ENCODE results near the gene RYR2.
"Not testable (repeated sequence)": the region's sequence is repeated elsewhere in the genome, so short reads cannot be mapped to it uniquely, and the experiment has no call there.

Gene RYR2

GRCh38 chr1:237838320-237838719 lies 796.3 kb downstream of the RYR2 start:
- H3K9me3 ChIP-seq (ENCODE audit: control insufficient read depth, insufficient read depth, low read length) = no peaks in the 10 kb centered on the region
- H3K4me3 ChIP-seq (ENCODE audit: low read length) = no peak overlapping the region
- H3K27ac ChIP-seq (ENCODE audit: low read length) = no peak overlapping the region
- no peaks in the 10 kb centered on the region for H3K36me3 ChIP-seq (ENCODE audit: control insufficient read depth, insufficient read depth, low read length)
- no peaks in the 10 kb centered on the region for H3K27me3 ChIP-seq (ENCODE audit: control insufficient read depth, insufficient read depth, low read length)
- no peaks in the 10 kb centered on the region for H3K4me1 ChIP-seq (ENCODE audit: control insufficient read depth, insufficient read depth, low read length)
- DNase-seq (ENCODE audit: low read depth, low spot score) = no peak
- WGBS (ENCODE audit: insufficient coverage, insufficient read length) = no CpG with 5 or more reads among the region's 3 CpGs

DNA sequence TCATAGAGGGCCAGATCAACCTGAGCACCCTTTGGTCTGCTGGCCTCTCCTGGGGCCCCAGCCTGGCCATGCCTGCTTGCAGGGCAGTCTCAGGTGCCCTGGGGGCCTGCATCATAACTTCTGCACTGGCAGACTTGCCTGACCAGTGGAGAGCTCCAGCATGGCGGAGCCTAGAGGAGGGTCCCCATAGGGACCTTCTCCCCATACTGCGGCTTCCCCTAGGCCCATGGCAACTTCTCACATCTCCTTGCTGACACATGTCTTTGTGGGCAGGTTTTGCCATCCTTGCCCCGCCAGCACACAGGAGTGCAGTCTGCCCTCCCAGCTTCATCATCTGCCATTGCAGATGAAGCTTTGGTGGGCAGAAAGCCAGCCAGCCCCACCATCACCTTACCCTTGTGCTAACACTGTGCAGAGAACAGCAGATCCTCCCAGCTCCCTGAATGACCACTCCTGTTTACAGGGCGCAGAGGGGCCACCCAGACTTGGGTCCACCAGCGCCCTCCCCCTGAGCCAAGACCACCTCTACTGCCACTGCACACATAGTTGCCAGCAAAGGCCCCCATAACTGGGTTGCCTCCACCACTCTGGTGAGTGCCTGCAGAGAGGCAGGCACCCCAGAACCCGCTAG lies 797.0 kb downstream of the RYR2 start:
- no CpG with 5 or more reads among the region's 6 CpGs for whole genome bisulfite sequencing (ENCODE audit: insufficient coverage, insufficient read length)
- no peaks in the 10 kb centered on the region for H3K27me3 ChIP-seq (ENCODE audit: control insufficient read depth, insufficient read depth, low read length)
- no peak overlapping the region for H3K27ac ChIP-seq (ENCODE audit: low read length)
- no peaks in the 10 kb centered on the region for H3K9me3 ChIP-seq (ENCODE audit: control insufficient read depth, insufficient read depth, low read length)
- DNase-seq (ENCODE audit: low read depth, low spot score) = no peak
- H3K36me3 ChIP-seq (ENCODE audit: control insufficient read depth, insufficient read depth, low read length) = no peaks in the 10 kb centered on the region
- no peak overlapping the region for H3K4me3 ChIP-seq (ENCODE audit: low read length)
- H3K4me1 ChIP-seq (ENCODE audit: control insufficient read depth, insufficient read depth, low read length) = no peaks in the 10 kb centered on the region

GRCh38 chr1:237841485-237841884 lies 799.5 kb downstream of the RYR2 start:
- H3K36me3 ChIP-seq (ENCODE audit: control insufficient read depth, insufficient read depth, low read length) = no peaks in the 10 kb centered on the region
- H3K27me3 ChIP-seq (ENCODE audit: control insufficient read depth, insufficient read depth, low read length) = no peaks in the 10 kb centered on the region
- DNase-seq (ENCODE audit: low read depth, low spot score) = no peak
- H3K4me1 ChIP-seq (ENCODE audit: control insufficient read depth, insufficient read depth, low read length) = no peaks in the 10 kb centered on the region
- no peaks in the 10 kb centered on the region for H3K9me3 ChIP-seq (ENCODE audit: control insufficient read depth, insufficient read depth, low read length)
- WGBS (ENCODE audit: insufficient coverage, insufficient read length) = no CpG with 5 or more reads among the region's 3 CpGs
- no peak overlapping the region for H3K27ac ChIP-seq (ENCODE audit: low read length)
- H3K4me3 ChIP-seq (ENCODE audit: low read length) = no peak overlapping the region

DNA sequence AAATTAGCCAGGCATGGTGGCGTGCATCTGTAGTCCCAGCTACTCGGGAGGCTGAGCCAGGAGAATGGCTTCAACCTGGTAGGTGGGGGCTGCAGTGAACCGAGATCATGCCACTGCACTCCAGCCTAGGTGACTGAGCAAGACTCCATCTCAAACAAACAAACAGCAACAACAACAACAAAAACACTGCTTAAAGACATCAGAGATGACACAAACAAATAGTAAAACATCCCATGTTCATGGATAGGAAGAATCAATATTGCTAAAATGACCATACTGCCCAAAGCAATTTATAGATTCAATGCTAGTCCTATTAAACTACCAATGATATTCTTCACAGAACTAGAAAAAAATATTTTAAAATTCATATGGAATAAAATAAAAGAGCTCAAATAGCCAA lies 801.5 kb downstream of the RYR2 start:
- not testable (repeated sequence) for H3K27me3 ChIP-seq (ENCODE audit: control insufficient read depth, insufficient read depth, low read length); H3K36me3 ChIP-seq (ENCODE audit: control insufficient read depth, insufficient read depth, low read length)
- WGBS (ENCODE audit: insufficient coverage, insufficient read length) = no CpG with 5 or more reads among the region's 3 CpGs

GRCh38 chr1:237851210-237851845 lies 809.3 kb downstream of the RYR2 start:
- DNase-seq (ENCODE audit: low read depth, low spot score) = peak; percentile 45
- H3K27ac ChIP-seq (ENCODE audit: low read length) = no peak overlapping the region
- H3K4me1 ChIP-seq (ENCODE audit: control insufficient read depth, insufficient read depth, low read length) = no peaks in the 10 kb centered on the region
- no peaks in the 10 kb centered on the region for H3K9me3 ChIP-seq (ENCODE audit: control insufficient read depth, insufficient read depth, low read length)
- no peak overlapping the region for H3K4me3 ChIP-seq (ENCODE audit: low read length)
- no CpG with 5 or more reads among the region's 6 CpGs for WGBS (ENCODE audit: insufficient coverage, insufficient read length)
- H3K36me3 ChIP-seq (ENCODE audit: control insufficient read depth, insufficient read depth, low read length) = no peaks in the 10 kb centered on the region
- H3K27me3 ChIP-seq (ENCODE audit: control insufficient read depth, insufficient read depth, low read length) = no peaks in the 10 kb centered on the region

More for the DNA sequence above, 801.5 kb downstream of the RYR2 start:
- H3K4me1 ChIP-seq (ENCODE audit: control insufficient read depth, insufficient read depth, low read length); H3K4me3 ChIP-seq (ENCODE audit: low read length); H3K9me3 ChIP-seq (ENCODE audit: control insufficient read depth, insufficient read depth, low read length); H3K27ac ChIP-seq (ENCODE audit: low read length); DNase-seq (ENCODE audit: low read depth, low spot score): not testable (repeated sequence)

- no peak for DNase-seq (ENCODE audit: low read depth, low spot score)
- no CpG with 5 or more reads among the region's 3 CpGs for WGBS (ENCODE audit: insufficient coverage, insufficient read length)
- Histone ChIP-seq H3K36me3 (ENCODE audit: control insufficient read depth, insufficient read depth, low read length) (no peaks in the 10 kb centered on the region), H3K27ac (ENCODE audit: low read length) (no peak overlapping the region), H3K4me1 (ENCODE audit: control insufficient read depth, insufficient read depth, low read length) (no peaks in the 10 kb centered on the region), H3K4me3 (ENCODE audit: low read length) (no peak overlapping the region), H3K9me3 (ENCODE audit: control insufficient read depth, insufficient read depth, low read length) (no peaks in the 10 kb centered on the region), H3K27me3 (ENCODE audit: control insufficient read depth, insufficient read depth, low read length) (no peaks in the 10 kb centered on the region)
Measured at GRCh38 chr1:237852342-237852741, 810.4 kb downstream of the RYR2 start.

DNA sequence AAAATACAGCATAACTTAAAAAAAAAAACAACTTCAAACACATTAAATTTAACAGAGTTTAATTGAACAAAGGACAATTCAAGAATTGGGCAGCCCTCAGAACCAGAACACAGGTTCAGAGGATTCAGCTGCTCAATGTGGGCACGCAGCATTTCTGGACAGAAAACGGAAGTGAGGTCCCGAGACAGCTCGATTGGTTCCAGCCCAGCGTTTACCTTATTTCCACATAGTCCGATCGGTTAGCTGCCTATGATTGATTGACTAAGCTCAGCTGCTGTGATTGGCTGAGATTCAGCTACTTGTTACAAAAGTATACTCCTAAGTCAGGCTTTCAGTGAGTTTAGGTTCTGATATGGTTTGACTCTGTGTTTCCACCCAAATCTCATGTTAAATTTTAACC lies 815.5 kb downstream of the RYR2 start:
- Histone ChIP-seq H3K36me3 (ENCODE audit: control insufficient read depth, insufficient read depth, low read length) (no peaks in the 10 kb centered on the region), H3K9me3 (ENCODE audit: control insufficient read depth, insufficient read depth, low read length) (no peaks in the 10 kb centered on the region), H3K27me3 (ENCODE audit: control insufficient read depth, insufficient read depth, low read length) (no peaks in the 10 kb centered on the region), H3K4me1 (ENCODE audit: control insufficient read depth, insufficient read depth, low read length) (peaks cover 5% of the 10 kb centered on the region; the same call in 1 of the 2 replicates), H3K4me3 (ENCODE audit: low read length) (no peak overlapping the region), H3K27ac (ENCODE audit: low read length) (no peak overlapping the region)
- DNase-seq (ENCODE audit: low read depth, low spot score) = no peak
- no CpG with 5 or more reads among the region's 7 CpGs for WGBS (ENCODE audit: insufficient coverage, insufficient read length)

GRCh38 chr1:237858992-237859391 lies 817.0 kb downstream of the RYR2 start:
- Histone ChIP-seq H3K36me3 (ENCODE audit: control insufficient read depth, insufficient read depth, low read length) (no peaks in the 10 kb centered on the region), H3K9me3 (ENCODE audit: control insufficient read depth, insufficient read depth, low read length) (no peaks in the 10 kb centered on the region), H3K27me3 (ENCODE audit: control insufficient read depth, insufficient read depth, low read length) (no peaks in the 10 kb centered on the region), H3K27ac (ENCODE audit: low read length) (no peak overlapping the region), H3K4me1 (ENCODE audit: control insufficient read depth, insufficient read depth, low read length) (peaks cover 5% of the 10 kb centered on the region; the same call in 1 of the 2 replicates), H3K4me3 (ENCODE audit: low read length) (no peak overlapping the region)
- no CpG with 5 or more reads among the region's 4 CpGs for WGBS (ENCODE audit: insufficient coverage, insufficient read length)
- DNase-seq (ENCODE audit: low read depth, low spot score) = no peak

- no peak for DNase-seq (ENCODE audit: low read depth, low spot score)
- no peaks in the 10 kb centered on the region for H3K36me3 ChIP-seq (ENCODE audit: control insufficient read depth, insufficient read depth, low read length)
- H3K9me3 ChIP-seq (ENCODE audit: control insufficient read depth, insufficient read depth, low read length) = no peaks in the 10 kb centered on the region
- H3K4me3 ChIP-seq (ENCODE audit: low read length) = no peak overlapping the region
- H3K27me3 ChIP-seq (ENCODE audit: control insufficient read depth, insufficient read depth, low read length) = no peaks in the 10 kb centered on the region
- WGBS (ENCODE audit: insufficient coverage, insufficient read length) = no CpG with 5 or more reads among the region's 8 CpGs
- no peak overlapping the region for H3K27ac ChIP-seq (ENCODE audit: low read length)
- H3K4me1 ChIP-seq (ENCODE audit: control insufficient read depth, insufficient read depth, low read length) = peaks cover 5% of the 10 kb centered on the region; the same call in 1 of the 2 replicates
Measured at GRCh38 chr1:237861944-237862343, 820.0 kb downstream of the RYR2 start.

DNA sequence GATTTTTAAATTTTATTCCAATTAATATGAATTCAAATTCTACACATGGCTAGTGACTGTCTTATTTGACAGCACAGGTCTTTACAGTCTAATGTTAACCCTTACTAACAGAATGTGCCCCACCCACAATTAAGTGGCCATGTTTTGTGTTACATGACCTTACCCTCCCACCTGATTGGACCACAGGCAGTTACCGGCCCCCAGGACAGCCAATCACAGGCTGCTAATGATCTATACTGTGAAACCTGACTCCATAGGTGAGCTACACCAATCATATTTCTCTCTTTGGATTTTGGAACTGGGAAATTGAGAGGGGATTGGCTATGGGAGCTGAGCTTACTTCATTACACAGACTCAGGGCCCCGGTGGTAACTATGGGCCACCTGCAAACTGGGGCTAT lies 821.2 kb downstream of the RYR2 start:
- Histone ChIP-seq H3K9me3 (ENCODE audit: control insufficient read depth, insufficient read depth, low read length) (no peaks in the 10 kb centered on the region), H3K27me3 (ENCODE audit: control insufficient read depth, insufficient read depth, low read length) (no peaks in the 10 kb centered on the region), H3K4me1 (ENCODE audit: control insufficient read depth, insufficient read depth, low read length) (peaks cover 5% of the 10 kb centered on the region; the same call in 1 of the 2 replicates), H3K4me3 (ENCODE audit: low read length) (no peak overlapping the region), H3K27ac (ENCODE audit: low read length) (no peak overlapping the region), H3K36me3 (ENCODE audit: control insufficient read depth, insufficient read depth, low read length) (no peaks in the 10 kb centered on the region)
- no peak for DNase-seq (ENCODE audit: low read depth, low spot score)
- WGBS (ENCODE audit: insufficient coverage, insufficient read length) = no CpG with 5 or more reads among the region's 2 CpGs

Measured in iPS DF 6.9 (cell line).